NCI-H1694 (cell line): ENCODE results near the gene DSCAM.
A peak's percentile ranks its signal among the peaks of the same experiment; 100 is the strongest.

ENCODE experiments used
- DNase-seq: peaks from one replicate; lab custom pipeline; 2025; lab: John Stamatoyannopoulos, UW

DSCAM gene

GRCh38 chr21:40120940-40121575, 725.9 kb downstream of the DSCAM start:
- DNase-seq = peak; percentile 66

- no peak for DNase-seq
Observed at GRCh38 chr21:40118527-40118926, 728.4 kb downstream of the DSCAM start.

GRCh38 chr21:40117236-40117635, 729.7 kb downstream of the DSCAM start:
- DNase-seq = no peak

GRCh38 chr21:40115775-40116174, 731.2 kb downstream of the DSCAM start:
- DNase-seq = no peak

GRCh38 chr21:40102682-40103081, 744.3 kb downstream of the DSCAM start:
- DNase-seq = no peak

GRCh38 chr21:40099809-40100208, 747.1 kb downstream of the DSCAM start:
- DNase-seq = no peak

GRCh38 chr21:40095477-40095876, 751.5 kb downstream of the DSCAM start:
- DNase-seq = no peak

- no peak for DNase-seq
Observed at GRCh38 chr21:40080385-40080784, 766.6 kb downstream of the DSCAM start.

- no peak for DNase-seq
Observed at GRCh38 chr21:40074710-40075109, 772.2 kb downstream of the DSCAM start.

- DNase-seq = no peak
Observed at GRCh38 chr21:40074198-40074597, 772.8 kb downstream of the DSCAM start.

GRCh38 chr21:40073642-40074041, 773.3 kb downstream of the DSCAM start:
- no peak for DNase-seq

GRCh38 chr21:40070871-40071270, 776.1 kb downstream of the DSCAM start:
- no peak for DNase-seq

GRCh38 chr21:40067751-40068150, 779.2 kb downstream of the DSCAM start:
- DNase-seq = peak; percentile 94

GRCh38 chr21:40066221-40066620, 780.7 kb downstream of the DSCAM start:
- DNase-seq = no peak

GRCh38 chr21:40060083-40060677, 786.8 kb downstream of the DSCAM start:
- DNase-seq = peak; percentile 32

GRCh38 chr21:40057331-40057730, 789.6 kb downstream of the DSCAM start:
- peak; percentile 48 for DNase-seq

GRCh38 chr21:40056031-40056430, 790.9 kb downstream of the DSCAM start:
- no peak for DNase-seq

- peak; percentile 90 for DNase-seq
Observed at GRCh38 chr21:40054403-40054802, 792.6 kb downstream of the DSCAM start.

GRCh38 chr21:40053007-40053406, 794.0 kb downstream of the DSCAM start:
- peak; percentile 86 for DNase-seq

GRCh38 chr21:40052276-40052675, 794.7 kb downstream of the DSCAM start:
- no peak for DNase-seq

- no peak for DNase-seq
Observed at GRCh38 chr21:40051801-40052200, 795.2 kb downstream of the DSCAM start.

- DNase-seq = no peak
Observed at GRCh38 chr21:40049931-40050290, 797.0 kb downstream of the DSCAM start.

GRCh38 chr21:40049031-40049930, 797.7 kb downstream of the DSCAM start:
- DNase-seq = no peak
